ENCODE measurements around the gene DNAI4. TPM values are rescaled to one million over a fixed set of nuclear protein-coding genes. Genes with fewer than 3 reads are reported as not detected.

The DNAI4 gene
- total RNA-seq, 2 donors from 2014 or later: 4.6 to 6.7 TPM

GRCh38 chr1:66929691-66929998 lies 5.0 kb upstream of the DNAI4 start:
- TF ChIP-seq, protein P1, sequence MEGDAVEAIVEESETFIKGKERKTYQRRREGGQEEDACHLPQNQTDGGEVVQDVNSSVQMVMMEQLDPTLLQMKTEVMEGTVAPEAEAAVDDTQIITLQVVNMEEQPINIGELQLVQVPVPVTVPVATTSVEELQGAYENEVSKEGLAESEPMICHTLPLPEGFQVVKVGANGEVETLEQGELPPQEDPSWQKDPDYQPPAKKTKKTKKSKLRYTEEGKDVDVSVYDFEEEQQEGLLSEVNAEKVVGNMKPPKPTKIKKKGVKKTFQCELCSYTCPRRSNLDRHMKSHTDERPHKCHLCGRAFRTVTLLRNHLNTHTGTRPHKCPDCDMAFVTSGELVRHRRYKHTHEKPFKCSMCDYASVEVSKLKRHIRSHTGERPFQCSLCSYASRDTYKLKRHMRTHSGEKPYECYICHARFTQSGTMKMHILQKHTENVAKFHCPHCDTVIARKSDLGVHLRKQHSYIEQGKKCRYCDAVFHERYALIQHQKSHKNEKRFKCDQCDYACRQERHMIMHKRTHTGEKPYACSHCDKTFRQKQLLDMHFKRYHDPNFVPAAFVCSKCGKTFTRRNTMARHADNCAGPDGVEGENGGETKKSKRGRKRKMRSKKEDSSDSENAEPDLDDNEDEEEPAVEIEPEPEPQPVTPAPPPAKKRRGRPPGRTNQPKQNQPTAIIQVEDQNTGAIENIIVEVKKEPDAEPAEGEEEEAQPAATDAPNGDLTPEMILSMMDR (conservative IDR thresholded peaks at IDR 0.05): no peak
- Histone ChIP-seq H3K9me3 (ENCODE audit: control insufficient read depth, low read length) (no peaks in the 10 kb centered on the region), H3K9ac (ENCODE audit: extremely low read depth, low read length, poor library complexity, severe bottlenecking) (no peak overlapping the region), H3K4me3 (ENCODE audit: low read length) (peak overlapping the region; percentile 63), H3K27me3 (ENCODE audit: control insufficient read depth, insufficient read depth, low read length, poor library complexity, severe bottlenecking) (no peaks in the 10 kb centered on the region), H3K36me3 (ENCODE audit: control insufficient read depth, insufficient read depth, low read length) (no peaks in the 10 kb centered on the region), H3K27ac (ENCODE audit: low read depth, low read length) (no peak overlapping the region), H3K4me1 (ENCODE audit: control insufficient read depth, insufficient read depth, low read length) (no peaks in the 10 kb centered on the region)
- DNase-seq: no peak
- 54 to 61% methylated on average over 7 to 9 of the region's 9 CpGs for WGBS, 2 experiments (ENCODE audit: insufficient coverage in 1 of 2, insufficient read length in 1 of 2)
- H3K27me3 Mint-ChIP-seq (ENCODE audit: insufficient read depth): no peaks in the 10 kb centered on the region
- peaks cover 26% of the 10 kb centered on the region for H3K4me1 Mint-ChIP-seq
- no peaks in the 10 kb centered on the region for H3K9me3 Mint-ChIP-seq
- H3K27ac Mint-ChIP-seq: peak overlapping the region; percentile 46
- H3K36me3 Mint-ChIP-seq (ENCODE audit: low read depth): no peaks in the 10 kb centered on the region
- peak overlapping the region; percentile 88 for H3K4me3 Mint-ChIP-seq

- H3K27me3 ChIP-seq (ENCODE audit: control insufficient read depth, insufficient read depth, low read length, poor library complexity, severe bottlenecking): no peaks in the 10 kb centered on the region
- WGBS, 2 experiments (ENCODE audit: insufficient coverage in 1 of 2, insufficient read length in 1 of 2): 80 to 92% methylated on average over 2 to 3 of the region's 3 CpGs
- Mint-ChIP-seq H3K4me1 (peaks cover 26% of the 10 kb centered on the region), H3K27ac (no peak overlapping the region), H3K4me3 (peak overlapping the region; percentile 88), H3K9me3 (no peaks in the 10 kb centered on the region), H3K27me3 (ENCODE audit: insufficient read depth) (no peaks in the 10 kb centered on the region), H3K36me3 (ENCODE audit: low read depth) (no peaks in the 10 kb centered on the region)
- peak overlapping the region; percentile 63 for H3K4me3 ChIP-seq (ENCODE audit: low read length)
- H3K4me1 ChIP-seq (ENCODE audit: control insufficient read depth, insufficient read depth, low read length): no peaks in the 10 kb centered on the region
- TF ChIP-seq, protein P1 (conservative IDR thresholded peaks at IDR 0.05): no peak
- H3K9ac ChIP-seq (ENCODE audit: extremely low read depth, low read length, poor library complexity, severe bottlenecking): no peak overlapping the region
- H3K9me3 ChIP-seq (ENCODE audit: control insufficient read depth, low read length): no peaks in the 10 kb centered on the region
- H3K36me3 ChIP-seq (ENCODE audit: control insufficient read depth, insufficient read depth, low read length): no peaks in the 10 kb centered on the region
- no peak overlapping the region for H3K27ac ChIP-seq (ENCODE audit: low read depth, low read length)
- no peak for DNase-seq
Measured at GRCh38 chr1:66929146-66929688, 4.6 kb upstream of the DNAI4 start.

- H3K27me3 ChIP-seq (ENCODE audit: control insufficient read depth, insufficient read depth, low read length, poor library complexity, severe bottlenecking): no peaks in the 10 kb centered on the region
- H3K36me3 ChIP-seq (ENCODE audit: control insufficient read depth, insufficient read depth, low read length): no peaks in the 10 kb centered on the region
- Mint-ChIP-seq H3K27ac (no peak overlapping the region), H3K4me3 (no peak overlapping the region), H3K27me3 (ENCODE audit: insufficient read depth) (no peaks in the 10 kb centered on the region), H3K4me1 (peaks cover 32% of the 10 kb centered on the region), H3K36me3 (ENCODE audit: low read depth) (no peaks in the 10 kb centered on the region), H3K9me3 (no peaks in the 10 kb centered on the region)
- H3K27ac ChIP-seq (ENCODE audit: low read depth, low read length): no peak overlapping the region
- H3K9ac ChIP-seq (ENCODE audit: extremely low read depth, low read length, poor library complexity, severe bottlenecking): no peak overlapping the region
- peaks cover 4% of the 10 kb centered on the region for H3K4me1 ChIP-seq (ENCODE audit: control insufficient read depth, insufficient read depth, low read length)
- DNase-seq: no peak
- H3K9me3 ChIP-seq (ENCODE audit: control insufficient read depth, low read length): no peaks in the 10 kb centered on the region
- TF ChIP-seq, protein P1 (conservative IDR thresholded peaks at IDR 0.05): no peak
- peak overlapping the region; percentile 87 for H3K4me3 ChIP-seq (ENCODE audit: low read length)
Measured at GRCh38 chr1:66927528-66927927, 2.9 kb upstream of the DNAI4 start.
